ENCODE results near the gene DLG4. TPM values are rescaled to one million over a fixed set of nuclear protein-coding genes. Genes with fewer than 3 reads are reported as not detected.
A peak's percentile ranks its signal among the peaks of the same experiment; 100 is the strongest.
"Not testable (repeated sequence)": the region's sequence is repeated elsewhere in the genome, so short reads cannot be mapped to it uniquely, and the experiment has no call there.

DLG4 gene
- total RNA-seq, 4 donors from 2014 or later = 6.8 to 21.5 (median 12.4) TPM

- no peak overlapping the region for H3K4me3 ChIP-seq (replicated peaks in 1 of 3)
- WGBS, 2 donors = 61 to 67% methylated on average over 14 of the region's 14 CpGs
- H3K27ac ChIP-seq = no peak overlapping the region
- no peaks in the 10 kb centered on the region for H3K9me3 ChIP-seq
- peak; percentile 53 to 61 for DNase-seq
- H3K4me1 ChIP-seq = no peaks in the 10 kb centered on the region
- no peaks in the 10 kb centered on the region for H3K36me3 ChIP-seq
- TF ChIP-seq CTCF (IDR thresholded peaks at IDR 0.05) = no peak
- no peak for TF ChIP-seq POLR2A (IDR thresholded peaks at IDR 0.05)
- intact Hi-C loops (cut with DNase I) = no loop called here
- H3K27me3 ChIP-seq = no peaks in the 10 kb centered on the region
Measured at GRCh38 chr17:7184091-7184488, 35.5 kb downstream of the DLG4 start.

- Histone ChIP-seq H3K9me3 (no peaks in the 10 kb centered on the region), H3K27me3 (no peaks in the 10 kb centered on the region), H3K4me1 (no peaks in the 10 kb centered on the region), H3K4me3 (replicated peaks in 1 of 3) (no peak overlapping the region), H3K36me3 (no peaks in the 10 kb centered on the region), H3K27ac (no peak overlapping the region)
- no peak for DNase-seq
- intact Hi-C loops (cut with DNase I) = no loop called here
- TF ChIP-seq CTCF (IDR thresholded peaks at IDR 0.05) = no peak
- 87 to 88% methylated on average over 7 of the region's 7 CpGs for WGBS, 2 donors
Measured at GRCh38 chr17:7183433-7184090, 36.1 kb downstream of the DLG4 start.

- H3K36me3 ChIP-seq; intact Hi-C loops (cut with DNase I); H3K27ac ChIP-seq; H3K9me3 ChIP-seq; DNase-seq; H3K27me3 ChIP-seq; H3K4me3 ChIP-seq (replicated peaks in 1 of 3): not testable (repeated sequence)
- 92 to 93% methylated on average over 2 of the region's 2 CpGs for WGBS, 2 donors
- H3K4me1 ChIP-seq = peaks cover 8 to 12% of the 10 kb centered on the region in 2 donors
Measured at GRCh38 chr17:7182101-7182500, 37.5 kb downstream of the DLG4 start.

GRCh38 chr17:7179317-7180254, 40.0 kb downstream of the DLG4 start, which contains the start of gene ASGR1:
TSS of gene ASGR1 (minus strand) at chr17:7179370. CDS start at chr17:7178563, 807 bp downstream.
- DNase-seq = no peak
- Histone ChIP-seq H3K4me3 (replicated peaks in 1 of 3) (no peak within 1 kb of the TSS), H3K4me1 (peaks cover 13 to 18% of the 10 kb centered on the region in 2 donors), H3K27me3 (no peaks in the 10 kb centered on the region), H3K9me3 (no peaks in the 10 kb centered on the region), H3K27ac (no peak within 1 kb of the TSS), H3K36me3 (no peaks in the 10 kb centered on the region)
- WGBS, 2 donors = 57 to 59% methylated on average over 16 to 20 of the region's 20 CpGs
- intact Hi-C loops (cut with DNase I) = loop anchor here (5.0 kb wide), 1 partner anchor 127 kb away; no protein-coding TSS in a partner anchor
- no peak for TF ChIP-seq CTCF (IDR thresholded peaks at IDR 0.05)
- TF ChIP-seq POLR2A (IDR thresholded peaks at IDR 0.05) = no peak

GRCh38 chr17:7178973-7179316, 40.7 kb downstream of the DLG4 start:
- 76 to 77% methylated on average over 11 of the region's 11 CpGs for WGBS, 2 donors
- no peaks in the 10 kb centered on the region for H3K36me3 ChIP-seq
- intact Hi-C loops (cut with DNase I) = loop anchor here (5.0 kb wide), 1 partner anchor 127 kb away; no protein-coding TSS in a partner anchor
- H3K27ac ChIP-seq = no peak overlapping the region
- H3K9me3 ChIP-seq = no peaks in the 10 kb centered on the region
- H3K4me1 ChIP-seq = peaks cover 13 to 18% of the 10 kb centered on the region in 2 donors
- TF ChIP-seq CTCF (IDR thresholded peaks at IDR 0.05) (no peak), POLR2A (IDR thresholded peaks at IDR 0.05) (no peak)
- no peak for DNase-seq
- H3K27me3 ChIP-seq = no peaks in the 10 kb centered on the region
- H3K4me3 ChIP-seq (replicated peaks in 1 of 3) = no peak overlapping the region

Data from thyroid gland (tissue), 4 donors.